KMS-11 (cell line): Measurements from ENCODE around the gene POLR2F.

ENCODE experiments used
- H2AFZ ChIP-seq: fragments of 200-600 bp; sonication (generic); 2 replicates; pipeline ENCODE4 v1.6.1; 2016; ENCODE audit warnings: antibody characterized with exemption, mixed run types, low read depth
- H3K27ac ChIP-seq: fragments of 200-600 bp; sonication (generic); 2 replicates; pipeline ENCODE4 v1.6.1; 2016; ENCODE audit warnings: mild to moderate bottlenecking, mixed run types
- H3K27me3 ChIP-seq: fragments of 200-600 bp; sonication (generic); 2 replicates; pipeline ENCODE4 v1.6.1; 2017; ENCODE audit warnings: mild to moderate bottlenecking, low read depth, mixed run types, moderate library complexity; ENCODE audit not compliant: insufficient read depth
- H3K36me3 ChIP-seq: fragments of 200-600 bp; sonication (generic); 2 replicates; pipeline ENCODE4 v1.6.1; 2017; ENCODE audit warnings: mild to moderate bottlenecking, mixed run types; ENCODE audit not compliant: insufficient read depth
- H3K4me1 ChIP-seq: fragments of 200-600 bp; sonication (generic); 2 replicates; pipeline ENCODE4 v1.6.1; 2016; ENCODE audit warnings: mild to moderate bottlenecking, low read depth, mixed run types; ENCODE audit not compliant: poor library complexity, severe bottlenecking
- H3K4me2 ChIP-seq: fragments of 200-600 bp; sonication (generic); 2 replicates; pipeline ENCODE4 v1.7.0; 2016; ENCODE audit warnings: mild to moderate bottlenecking, mixed run types
- H3K4me3 ChIP-seq: fragments of 200-600 bp; sonication (generic); IDR thresholded peaks from 2 replicates; pipeline ENCODE4 v1.6.1; 2017; ENCODE audit warnings: low read depth, low read length, mixed read lengths; ENCODE audit not compliant: insufficient read depth
- H3K79me2 ChIP-seq: fragments of 200-600 bp; sonication (generic); 2 replicates; pipeline ENCODE4 v1.6.1; 2016; ENCODE audit warnings: low read depth, mixed run types; ENCODE audit not compliant: insufficient read depth
- H3K9ac ChIP-seq: fragments of 200-600 bp; sonication (generic); 2 replicates; pipeline ENCODE4 v1.6.1; 2016; ENCODE audit warnings: mild to moderate bottlenecking, mixed run types
- H4K20me1 ChIP-seq: fragments of 200-600 bp; sonication (generic); 2 replicates; pipeline ENCODE4 v1.6.1; 2016; ENCODE audit warnings: mild to moderate bottlenecking, mixed run types; ENCODE audit not compliant: insufficient read depth
- CTCF ChIP-seq: fragments of 200-600 bp; sonication (generic); conservative IDR thresholded peaks from 2 replicates; pipeline ENCODE4 v1.6.1; 2017; ENCODE audit warnings: low read depth, mild to moderate bottlenecking, antibody characterized with exemption, low read length, moderate library complexity, mixed read lengths

The POLR2F gene

GRCh38 chr22:38006906-38007305 lies 53.4 kb downstream of the POLR2F start:
- Histone ChIP-seq H3K36me3 (no peaks in the 10 kb centered on the region), H3K4me3 (no peak overlapping the region)

GRCh38 chr22:38007330-38007902 lies 53.9 kb downstream of the POLR2F start:
- H3K9ac ChIP-seq = no peak overlapping the region
- no peak for TF ChIP-seq CTCF
- no peaks in the 10 kb centered on the region for H3K79me2 ChIP-seq
- no peak overlapping the region for H3K4me3 ChIP-seq
- H3K27ac ChIP-seq = no peak overlapping the region
- H3K4me2 ChIP-seq = no peak overlapping the region
- no peak overlapping the region for H2AFZ ChIP-seq
- no peaks in the 10 kb centered on the region for H4K20me1 ChIP-seq
- no peaks in the 10 kb centered on the region for H3K27me3 ChIP-seq
- H3K4me1 ChIP-seq = no peaks in the 10 kb centered on the region
- H3K36me3 ChIP-seq = no peaks in the 10 kb centered on the region

More at GRCh38 chr22:38006906-38007305, 53.4 kb downstream of the POLR2F start:
- Histone ChIP-seq H4K20me1 (no peaks in the 10 kb centered on the region), H3K4me1 (no peaks in the 10 kb centered on the region), H3K27ac (no peak overlapping the region), H3K79me2 (no peaks in the 10 kb centered on the region), H2AFZ (no peak overlapping the region), H3K9ac (no peak overlapping the region), H3K4me2 (no peak overlapping the region), H3K27me3 (no peaks in the 10 kb centered on the region)
- no peak for TF ChIP-seq CTCF

- Histone ChIP-seq H3K4me3 (no peak overlapping the region), H3K4me1 (no peaks in the 10 kb centered on the region), H3K79me2 (no peaks in the 10 kb centered on the region), H2AFZ (no peak overlapping the region), H4K20me1 (no peaks in the 10 kb centered on the region), H3K36me3 (no peaks in the 10 kb centered on the region), H3K9ac (no peak overlapping the region), H3K27me3 (no peaks in the 10 kb centered on the region), H3K27ac (no peak overlapping the region), H3K4me2 (no peak overlapping the region)
- TF ChIP-seq CTCF = no peak
Measured at GRCh38 chr22:38009000-38009806, 55.7 kb downstream of the POLR2F start.

- Histone ChIP-seq H3K27me3 (no peaks in the 10 kb centered on the region), H4K20me1 (no peaks in the 10 kb centered on the region), H3K4me1 (no peaks in the 10 kb centered on the region), H3K27ac (no peak overlapping the region), H3K79me2 (no peaks in the 10 kb centered on the region), H3K4me3 (no peak overlapping the region), H2AFZ (no peak overlapping the region), H3K9ac (no peak overlapping the region), H3K36me3 (no peaks in the 10 kb centered on the region), H3K4me2 (no peak overlapping the region)
- no peak for TF ChIP-seq CTCF
Measured at GRCh38 chr22:38012604-38013072, 59.1 kb downstream of the POLR2F start.
